HG03135 (cell line): ENCODE data around the gene TNNC2.
"Not testable (repeated sequence)": the region's sequence is repeated elsewhere in the genome, so short reads cannot be mapped to it uniquely, and the experiment has no call there.

Experiments
- ATAC-seq: cut with Tn5 transposase; IDR thresholded peaks from one replicate; pipeline ENCODE4 v1.9.1; 2021; ENCODE audit warnings: mild to moderate bottlenecking, moderate library complexity; ENCODE audit not compliant: unreplicated experiment

TNNC2 gene

DNA sequence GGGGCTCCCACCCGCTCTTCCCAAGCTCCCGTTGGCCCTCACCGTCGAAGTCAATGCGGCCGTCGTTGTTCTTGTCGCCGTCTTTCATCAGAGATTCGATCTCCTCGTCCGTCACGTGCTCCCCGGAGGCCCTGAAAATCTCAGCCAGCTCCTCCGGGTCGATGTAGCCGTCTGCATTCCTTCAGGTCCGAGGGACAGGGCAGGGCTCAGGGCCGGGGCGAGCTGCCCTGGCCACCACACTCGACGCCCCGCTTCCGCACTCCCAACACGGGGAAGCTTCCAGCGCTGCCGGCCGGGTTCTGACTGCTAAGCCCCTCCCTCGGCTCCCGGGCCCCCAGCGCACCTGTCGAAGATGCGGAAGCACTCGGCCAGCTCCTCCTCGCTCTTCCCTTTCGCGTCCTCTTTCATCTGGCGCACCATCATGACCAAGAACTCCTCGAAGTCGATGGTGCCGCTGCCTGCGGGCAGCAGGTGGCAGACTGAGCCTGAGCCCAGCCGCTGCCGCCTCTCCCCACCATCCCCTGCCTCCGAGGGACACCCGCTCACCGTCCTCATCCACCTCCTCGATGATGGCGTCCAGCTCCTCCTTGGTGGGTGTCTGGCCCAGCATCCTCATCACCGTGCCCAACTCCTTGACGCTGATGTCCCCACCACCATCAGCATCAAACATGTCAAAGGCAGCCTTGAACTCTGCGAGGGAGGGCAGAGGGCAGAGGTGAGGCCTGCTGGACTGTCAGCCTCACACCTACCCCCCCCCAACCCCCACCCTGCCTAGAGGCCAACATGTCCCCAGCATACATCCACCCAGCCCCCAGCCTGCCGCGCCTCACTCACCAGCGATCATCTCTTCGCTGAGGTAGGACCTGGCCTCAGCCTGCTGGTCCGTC lies 2.9 kb downstream of the TNNC2 start:
- no peak for ATAC-seq

DNA sequence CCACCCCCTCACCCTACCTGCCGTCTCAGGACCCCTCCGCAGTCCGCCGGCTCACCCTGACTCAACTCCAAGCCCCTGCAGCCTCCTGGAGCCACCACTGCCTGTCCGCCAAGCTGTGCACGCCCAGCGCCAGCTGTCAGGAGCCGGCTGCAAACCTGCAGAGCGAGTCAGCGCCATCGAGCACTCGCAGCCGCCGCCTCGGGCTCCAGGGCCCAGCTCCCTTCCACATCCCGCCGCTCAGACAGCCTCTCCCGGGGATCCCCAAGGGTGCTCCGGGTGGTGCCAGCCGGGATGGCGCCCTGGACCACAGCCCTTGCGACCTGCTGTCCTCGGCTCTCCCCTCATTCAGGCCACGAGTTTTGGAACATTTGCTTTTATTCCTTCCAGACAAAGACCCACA lies 4.3 kb downstream of the TNNC2 start:
- ATAC-seq, result no peak

DNA sequence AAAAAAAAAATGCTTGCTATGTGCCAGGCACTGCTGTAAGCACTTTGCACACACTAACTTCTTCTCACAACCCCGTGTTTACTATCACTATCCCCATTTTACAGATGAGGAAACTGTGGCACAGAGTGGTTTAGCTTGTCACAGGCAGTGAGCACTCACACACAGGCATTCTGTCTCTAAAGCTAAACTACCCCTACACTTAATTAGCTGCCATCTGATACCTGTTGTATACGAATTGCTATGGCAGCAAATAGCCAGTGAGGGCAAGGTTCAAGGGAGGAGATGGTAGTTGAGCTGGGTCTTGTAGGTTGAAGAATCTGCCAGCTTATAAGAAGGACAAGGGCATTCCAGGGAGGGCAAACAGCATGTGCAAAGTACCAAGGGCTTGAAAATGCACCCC lies 5.2 kb downstream of the TNNC2 start:
- ATAC-seq, result no peak

DNA sequence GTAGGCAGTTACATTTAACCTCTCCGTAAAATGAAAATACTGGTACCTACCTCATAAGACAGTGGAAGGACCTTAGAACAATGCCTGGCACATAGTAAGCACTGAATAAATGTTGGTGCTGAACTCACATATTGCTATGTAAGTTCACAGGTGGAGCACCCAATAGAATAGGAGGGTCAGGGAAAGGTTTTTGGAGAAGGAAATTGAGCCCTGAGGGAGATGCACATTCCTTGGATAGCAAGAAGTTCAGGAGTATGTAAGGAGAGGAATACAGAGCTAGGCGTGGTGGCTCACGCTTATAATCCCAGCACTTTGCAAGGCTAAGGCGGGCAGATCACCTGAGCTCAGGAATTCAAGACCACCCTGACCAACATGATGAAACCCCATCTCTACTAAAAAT lies 7.6 kb downstream of the TNNC2 start:
- no peak for ATAC-seq

DNA sequence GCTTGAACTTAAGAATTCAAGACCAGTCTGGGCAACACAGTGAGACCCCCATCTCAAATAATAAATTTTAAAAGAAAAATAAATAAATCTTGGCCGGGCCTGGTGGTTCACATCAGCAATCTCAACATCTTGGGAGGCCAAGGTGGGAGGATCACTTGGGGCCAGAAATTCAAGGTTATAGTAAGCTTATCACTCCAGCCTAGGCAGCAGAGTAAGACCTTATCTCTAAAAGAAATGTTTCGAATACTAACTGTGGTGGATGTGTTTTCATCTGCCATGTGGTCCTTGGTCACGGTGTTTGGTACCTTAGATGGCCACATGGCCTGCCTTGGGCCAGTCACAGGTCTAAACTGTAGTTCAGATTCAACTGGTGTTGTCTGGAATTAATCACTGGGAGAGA lies 8.9 kb downstream of the TNNC2 start:
- no peak for ATAC-seq

DNA sequence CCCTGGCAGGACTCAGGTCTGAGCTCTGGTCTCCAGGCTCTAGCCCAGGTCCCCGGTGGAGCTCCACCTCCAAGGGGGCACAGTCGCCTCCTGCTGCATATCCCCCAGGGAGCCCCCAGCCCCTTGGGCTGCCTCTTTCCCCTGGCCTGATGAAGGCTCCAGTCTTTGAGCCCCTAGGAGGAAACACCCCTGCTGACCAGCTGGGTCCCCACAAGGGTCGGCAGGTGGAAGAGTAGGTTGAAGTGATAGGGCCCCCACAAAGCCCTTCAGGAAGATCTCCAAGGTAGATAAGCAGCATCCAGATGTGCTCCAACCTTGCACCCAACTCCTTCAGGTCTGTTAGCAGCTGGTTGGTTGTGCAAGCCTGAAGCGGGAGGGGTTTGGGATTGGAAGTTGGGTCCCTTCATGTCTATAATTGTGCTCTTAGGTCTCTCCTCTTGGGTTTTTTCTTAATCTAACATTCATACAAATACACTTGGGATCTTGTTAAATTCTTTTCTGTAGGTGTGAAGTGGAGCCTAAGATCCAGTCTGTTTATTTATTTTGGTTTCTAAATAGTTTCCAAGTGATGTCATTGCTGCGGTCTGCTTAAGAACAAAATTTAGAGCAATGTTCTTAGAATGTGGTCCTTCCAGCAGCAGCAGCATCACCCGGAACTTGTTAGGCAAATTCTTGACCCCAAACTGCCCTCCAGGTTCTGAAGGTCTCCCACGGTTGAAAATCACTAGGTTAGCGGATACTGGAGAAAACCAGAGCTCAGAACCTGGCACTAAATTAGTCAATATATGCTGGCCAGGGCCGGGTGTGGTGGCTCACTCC lies 9.5 kb downstream of the TNNC2 start:
- no peak for ATAC-seq

DNA sequence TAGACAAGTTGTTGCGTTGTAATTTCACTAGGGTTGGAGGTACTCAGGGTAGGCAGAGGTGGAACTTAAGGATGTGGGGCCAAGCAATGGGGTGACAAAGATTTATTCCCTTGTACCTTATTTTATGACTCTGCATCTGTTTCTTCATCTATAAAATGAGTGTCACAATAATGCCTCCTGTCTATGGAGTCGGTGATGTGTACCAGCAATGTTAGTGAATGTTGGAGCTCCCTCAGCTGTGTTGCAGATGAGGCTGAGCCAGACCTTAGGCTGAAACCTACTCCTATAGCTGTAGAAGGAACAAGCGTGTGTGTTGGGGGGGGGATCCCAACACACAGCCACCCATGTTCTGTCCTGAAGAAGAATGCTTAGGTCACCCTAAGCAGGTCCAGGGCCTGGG lies 10.2 kb downstream of the TNNC2 start:
- ATAC-seq, result no peak

DNA sequence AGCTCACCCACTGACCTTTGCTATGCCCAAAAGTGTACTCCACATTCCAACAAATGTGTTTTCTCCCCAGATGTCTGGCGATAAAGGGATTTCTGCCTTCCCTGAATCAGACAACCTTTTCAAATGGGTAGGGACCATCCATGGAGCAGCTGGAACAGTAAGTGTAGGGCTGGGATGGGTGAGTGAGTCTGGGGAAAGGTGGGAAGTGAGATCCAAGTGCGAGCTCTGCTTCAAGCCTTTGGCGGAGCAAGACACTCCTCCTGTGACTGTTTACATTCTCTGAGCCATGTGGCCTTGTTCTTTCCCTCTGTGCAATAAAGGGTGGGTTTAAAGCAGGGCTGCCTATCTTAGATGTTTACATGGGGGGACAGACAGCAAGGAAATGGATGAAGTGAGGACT lies 12.8 kb downstream of the TNNC2 start:
- no peak for ATAC-seq

DNA sequence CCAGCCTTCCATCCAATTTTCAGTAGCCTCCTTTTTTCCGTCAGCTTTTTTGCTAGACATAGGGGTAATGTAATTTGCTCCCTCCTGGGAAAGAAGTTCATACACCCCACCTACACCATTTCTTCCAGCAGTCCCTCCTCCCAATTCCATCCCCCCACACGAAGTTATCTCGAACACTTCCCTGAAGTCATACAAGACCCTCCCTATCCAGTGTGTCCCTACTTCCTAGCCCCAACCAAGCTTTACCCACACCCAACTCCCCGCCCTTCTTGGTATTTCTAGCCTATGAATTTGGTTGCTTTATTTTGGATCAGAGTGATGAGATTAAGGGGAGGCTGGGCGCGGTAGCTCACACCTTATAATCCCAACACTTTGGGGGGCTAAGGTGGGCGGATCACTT lies 13.6 kb downstream of the TNNC2 start:
- no peak for ATAC-seq

DNA sequence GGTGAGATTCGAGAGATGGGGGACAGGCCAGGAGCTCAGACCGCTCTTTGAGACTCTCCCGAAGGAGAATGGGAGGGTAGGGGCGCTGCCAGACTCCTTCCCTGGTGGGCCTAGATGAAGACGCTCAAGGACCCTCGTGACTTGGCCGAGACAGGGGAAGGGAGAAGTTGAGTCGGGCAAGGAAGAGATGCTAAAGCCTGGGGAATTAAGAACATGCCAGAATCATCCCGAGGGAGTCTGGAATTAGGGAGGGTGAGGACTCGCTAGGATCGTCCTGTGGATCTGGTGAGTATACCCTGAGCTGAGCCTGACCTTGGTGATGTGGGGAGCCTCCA lies 14.1 kb downstream of the TNNC2 start:
- ATAC-seq, result no peak

DNA sequence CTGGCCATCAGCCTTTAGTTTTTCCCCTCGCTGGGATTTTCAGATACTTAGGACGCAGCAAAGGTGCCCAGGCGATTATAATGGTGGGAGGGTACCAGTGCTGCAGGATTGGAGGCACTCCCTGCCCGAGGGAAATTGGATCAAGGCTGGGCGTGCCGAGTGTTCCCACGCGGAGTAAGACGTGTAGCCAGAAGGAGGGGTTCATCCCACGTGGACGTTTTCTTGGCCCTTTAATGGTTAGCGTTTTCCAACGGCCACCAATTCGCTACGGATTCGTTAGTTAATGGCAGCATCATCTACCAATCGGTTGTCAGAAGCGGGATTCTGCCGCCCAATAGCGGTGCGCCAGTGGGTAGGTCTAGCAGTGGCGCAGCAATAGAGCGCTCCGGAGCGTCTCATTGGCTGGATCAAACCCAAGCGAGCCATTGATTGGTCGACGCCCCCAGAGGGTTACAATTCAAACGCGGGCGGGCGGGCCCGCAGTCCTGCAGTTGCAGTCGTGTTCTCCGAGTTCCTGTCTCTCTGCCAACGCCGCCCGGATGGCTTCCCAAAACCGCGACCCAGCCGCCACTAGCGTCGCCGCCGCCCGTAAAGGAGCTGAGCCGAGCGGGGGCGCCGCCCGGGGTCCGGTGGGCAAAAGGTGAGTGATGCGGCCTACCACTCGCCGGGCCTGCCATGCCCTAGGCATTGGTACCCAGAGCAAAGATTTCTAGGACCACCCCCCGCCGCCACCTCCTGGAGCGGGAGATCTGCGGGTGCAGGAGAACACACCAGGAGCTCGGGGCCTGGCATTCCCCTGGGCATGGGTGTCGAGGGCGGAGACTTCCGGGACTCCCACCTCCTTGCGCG lies 14.7 kb downstream of the TNNC2 start, which contains the start of gene UBE2C:
Gene UBE2C (plus strand): TSS at position 488 of the 849 bp plus-strand sequence. CDS start 52 bp downstream, at position 540.
- ATAC-seq, result peak; percentile 95

DNA sequence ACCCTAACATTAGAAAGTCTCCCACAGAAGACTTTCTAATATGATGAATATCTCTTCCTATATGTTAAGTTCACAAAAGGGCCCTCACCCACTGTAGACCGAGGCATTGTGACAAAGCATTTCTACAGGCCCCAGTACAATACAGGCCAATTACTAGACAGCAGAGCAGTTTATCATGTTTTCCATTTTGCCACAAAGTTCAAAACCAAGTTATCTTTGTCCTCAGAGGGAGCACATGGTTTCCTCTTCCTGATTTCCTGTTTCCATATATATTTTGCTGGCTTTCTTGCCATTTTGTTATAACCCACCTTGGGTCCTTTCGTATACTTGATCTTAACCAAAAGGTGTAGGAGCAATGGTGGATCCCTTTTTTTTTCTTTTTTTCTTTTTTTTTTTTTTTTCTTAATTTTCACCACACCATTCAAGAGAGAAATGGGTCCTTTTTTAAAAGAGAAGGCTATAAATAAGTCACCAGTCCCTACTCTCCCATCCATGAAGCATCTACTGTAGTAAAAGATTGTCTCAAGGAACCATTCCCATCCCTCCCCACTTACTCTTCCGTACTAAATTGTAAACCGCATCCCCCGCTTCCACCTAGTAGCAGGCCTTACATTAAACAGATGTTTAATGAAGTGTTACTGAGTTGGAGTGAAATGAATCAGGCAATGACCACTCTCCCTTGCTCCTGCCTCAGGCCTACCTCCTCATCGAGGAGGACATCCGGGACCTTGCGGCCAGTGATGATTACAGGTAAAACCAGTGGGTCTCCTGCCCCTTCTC lies 16.7 kb downstream of the TNNC2 start:
- ATAC-seq, result no peak

DNA sequence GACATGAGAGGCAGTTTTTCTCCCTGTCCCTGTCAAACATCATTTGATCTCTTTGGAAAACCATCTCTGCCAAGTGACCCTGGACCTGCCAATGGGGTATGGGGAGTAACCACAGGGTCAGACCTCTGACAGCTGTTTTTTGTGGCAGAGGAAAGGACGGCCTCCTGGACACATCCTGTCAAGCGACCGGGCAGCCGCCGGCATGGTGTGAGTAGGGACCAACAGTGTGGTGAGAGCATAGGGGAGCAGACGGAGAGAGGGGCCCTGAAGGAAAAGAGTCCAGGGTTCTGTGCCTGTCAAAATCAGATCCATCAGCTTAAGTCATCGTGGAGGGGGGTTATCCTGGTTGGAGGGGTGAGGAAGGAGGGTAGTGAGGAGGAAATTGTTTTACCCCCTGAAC lies 25.3 kb downstream of the TNNC2 start:
- ATAC-seq, result no peak

DNA sequence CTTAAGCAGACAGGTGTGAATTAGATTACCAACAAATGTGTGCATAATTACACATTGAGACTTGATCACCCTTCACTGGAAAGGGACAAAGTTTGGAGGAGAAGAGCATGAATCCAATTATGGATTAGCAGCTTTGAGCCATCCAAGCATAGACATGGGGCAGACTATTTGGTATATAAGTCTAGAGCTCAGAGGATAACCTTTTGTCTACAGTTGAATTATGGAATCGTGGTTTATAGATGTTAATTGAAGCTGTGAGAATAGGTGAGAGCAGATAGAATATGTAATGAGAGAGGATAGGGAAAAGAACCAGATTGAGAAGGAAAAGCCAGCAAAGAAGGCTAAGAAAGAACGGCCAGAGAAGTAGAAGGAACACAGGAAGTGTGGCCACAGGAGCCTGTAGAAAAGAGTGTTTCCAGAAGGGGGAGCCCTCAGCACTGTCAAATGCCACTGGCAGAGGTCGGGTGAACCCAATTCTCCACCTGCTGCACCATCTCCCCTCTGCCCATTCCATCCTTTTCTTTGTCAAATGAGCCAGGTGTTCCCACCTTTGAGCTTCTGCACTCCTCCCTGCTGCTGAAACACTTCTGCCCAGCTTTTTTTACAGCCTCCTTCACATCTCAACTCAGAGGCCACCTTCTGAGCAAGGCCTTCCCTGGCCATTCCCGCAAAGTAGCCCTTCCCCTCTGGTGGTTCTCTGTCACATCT lies 28.0 kb downstream of the TNNC2 start:
- ATAC-seq, result no peak

DNA sequence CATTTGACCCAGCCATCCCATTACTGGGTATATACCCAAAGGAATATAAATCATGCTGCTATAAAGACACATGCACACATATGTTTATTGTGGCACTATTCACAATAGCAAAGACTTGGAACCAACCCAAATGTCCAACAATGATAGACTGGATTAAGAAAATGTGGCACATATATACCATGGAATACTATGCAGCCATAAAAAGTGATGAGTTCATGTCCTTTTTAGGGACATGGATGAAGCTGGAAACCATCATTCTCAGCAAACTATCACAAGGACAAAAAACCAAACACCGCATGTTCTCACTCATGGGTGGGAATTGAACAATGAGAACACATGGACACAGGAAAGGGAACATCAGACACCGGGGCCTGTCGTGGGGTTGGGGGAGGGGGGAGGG lies 29.2 kb downstream of the TNNC2 start:
- ATAC-seq, result not testable (repeated sequence)

DNA sequence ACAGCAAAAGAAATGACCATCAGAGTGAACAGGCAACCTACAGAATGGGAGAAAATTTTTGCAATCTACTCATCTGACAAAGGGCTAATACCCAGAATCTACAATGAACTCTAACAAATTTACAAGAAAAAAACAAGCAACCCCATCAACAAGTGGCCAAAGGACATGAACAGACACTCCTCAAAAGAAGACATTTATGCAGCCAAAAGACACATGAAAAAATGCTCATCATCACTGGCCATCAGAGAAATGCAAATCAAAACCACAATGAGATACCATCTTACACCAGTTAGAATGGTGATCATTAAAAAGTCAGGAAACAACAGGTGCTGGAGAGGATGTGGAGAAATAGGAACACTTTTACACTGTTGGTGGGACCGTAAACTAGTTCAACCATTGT lies 29.6 kb downstream of the TNNC2 start:
- ATAC-seq, result not testable (repeated sequence)

DNA sequence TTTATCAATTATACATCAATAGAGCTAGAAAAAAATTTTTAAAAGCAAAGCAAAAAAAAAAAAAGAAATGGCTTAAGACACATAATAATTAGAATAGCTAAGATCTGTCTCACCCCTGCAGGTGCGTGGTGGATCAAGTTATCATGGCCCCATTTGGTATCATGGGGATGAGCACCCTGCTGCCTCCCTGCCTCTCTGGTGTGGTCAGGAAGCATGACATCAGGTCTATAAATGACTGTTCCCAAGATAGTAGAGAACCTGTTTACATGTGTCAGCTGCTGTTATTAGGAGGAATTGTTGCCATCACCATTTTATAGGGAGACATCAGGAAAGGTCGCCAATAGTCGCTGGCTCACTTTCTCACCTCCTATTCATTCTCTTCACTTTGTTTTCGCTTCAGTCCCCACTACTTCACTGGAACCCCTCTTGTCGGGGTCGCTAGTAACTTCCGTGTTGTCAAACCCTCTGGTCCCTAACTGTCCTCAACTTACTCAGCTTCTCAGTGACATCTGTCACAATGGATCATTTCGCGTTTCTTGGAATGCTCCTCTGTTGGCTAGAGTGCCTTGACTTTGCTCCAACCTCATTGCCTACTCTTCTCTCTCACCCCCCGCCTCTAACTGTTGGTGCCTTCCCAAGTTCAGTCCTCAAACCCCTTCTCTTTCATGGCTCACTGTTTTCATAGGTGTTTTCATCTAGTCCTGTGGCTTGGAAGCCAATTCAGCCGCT lies 30.6 kb downstream of the TNNC2 start:
- no peak for ATAC-seq

DNA sequence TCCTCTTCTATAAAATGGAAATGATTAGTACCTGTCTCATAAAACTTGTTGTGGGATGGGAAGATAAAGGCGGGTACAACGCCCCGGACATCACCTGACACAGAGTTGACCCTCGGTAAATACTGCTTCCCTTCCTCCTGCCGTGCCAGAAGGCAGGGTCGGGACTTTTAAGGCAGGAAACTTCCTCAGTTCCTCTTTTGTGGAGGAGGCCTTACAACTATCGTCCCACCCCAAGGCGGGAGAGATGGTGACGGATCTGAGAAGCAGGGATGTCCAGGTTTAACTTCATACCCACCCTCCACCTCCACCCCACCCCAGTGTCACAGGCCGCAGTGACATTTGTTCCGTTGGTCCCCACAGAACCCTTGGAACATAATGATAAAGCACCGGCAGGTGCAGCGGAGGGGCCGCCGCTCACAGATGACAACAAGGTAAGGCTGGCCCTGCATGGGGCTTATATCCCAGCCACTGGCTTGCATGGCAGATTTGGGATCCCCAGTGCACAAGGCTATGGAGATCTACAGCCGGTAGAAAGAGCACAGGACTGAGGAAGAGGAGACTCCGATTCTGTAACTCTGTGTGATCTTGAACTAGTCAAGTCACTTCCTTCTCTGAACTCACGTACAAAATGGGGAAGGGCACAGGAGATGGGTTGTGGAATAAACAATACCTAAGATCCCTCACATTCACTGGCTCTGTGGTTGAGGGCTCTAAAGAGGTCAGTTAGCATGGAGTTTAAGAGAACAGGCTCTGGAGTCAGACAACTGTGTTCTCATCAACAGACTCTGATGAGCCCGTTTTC lies 34.6 kb downstream of the TNNC2 start:
- ATAC-seq, result peak; percentile 17
